Thoracic aorta (tissue), 2 donors: ENCODE measurements around the gene BICD1. TPM values are rescaled to one million over a fixed set of nuclear protein-coding genes. Genes with fewer than 3 reads are reported as not detected.

Source experiments
- ATAC-seq: fragments of 150-250 bp; one replicate; pipeline ENCODE4 v1.8.0; 2017; ENCODE audit warnings: low read depth; ENCODE audit not compliant: insufficient number of reproducible peaks, low FRiP score
- DNase-seq: peaks from one replicate; pipeline ENCODE4 v3.0.0-alpha.2; 2020; ENCODE audit warnings: low spot score
- H3K27ac ChIP-seq, 2 donors: fragments of 200-600 bp; sonication (generic); 1 replicate in 1 of 2; 2 replicates in 1 of 2; pipeline ENCODE4 v1.5.1; 2016; ENCODE audit warnings: mild to moderate bottlenecking in 2 of 2, moderate library complexity in 2 of 2
- H3K27me3 ChIP-seq: fragments of 200-600 bp; sonication (generic); replicated peaks from 2 replicates; pipeline ENCODE4 v1.6.0; 2016; ENCODE audit warnings: mild to moderate bottlenecking; ENCODE audit not compliant: insufficient read depth
- H3K36me3 ChIP-seq: fragments of 200-600 bp; sonication (generic); one replicate; pipeline ENCODE4 v1.5.1; 2016
- H3K4me1 ChIP-seq, 2 donors: fragments of 200-600 bp; sonication (generic); 1 replicate in 1 of 2; 2 replicates in 1 of 2; pipeline versions ENCODE4 v1.5.1 to v1.6.0; 2016; ENCODE audit warnings: low read depth in 2 of 2, mild to moderate bottlenecking in 1 of 2; ENCODE audit not compliant: control insufficient read depth in 1 of 2
- H3K4me3 ChIP-seq: fragments of 200-600 bp; sonication (generic); 2 replicates; pipeline ENCODE4 v1.5.1; 2016; ENCODE audit warnings: mild to moderate bottlenecking
- H3K9me3 ChIP-seq: fragments of 200-600 bp; sonication (generic); 2 replicates; pipeline ENCODE4 v1.5.1; 2016
- CTCF ChIP-seq: fragments of 200-600 bp; sonication (generic); IDR thresholded peaks from one replicate; pipeline ENCODE4 v1.5.1; 2019; ENCODE audit warnings: antibody characterized with exemption
- total RNA-seq, 2 donors: library from RNA; depleted of rRNA; stranded (reverse); fragments of >200 nt; gene quantifications; one replicate each; pipeline versions ENCODE4 v1.1.0 to v1.2.3, GENCODE V29; 2016

The BICD1 gene
- total RNA-seq, 2 donors from 2014 or later, result 18.7 to 44.7 TPM

- Histone ChIP-seq H3K27me3 (no peaks in the 10 kb centered on the region), H3K36me3 (no peaks in the 10 kb centered on the region), H3K4me1 (no peaks in the 10 kb centered on the region), H3K4me3 (no peak overlapping the region), H3K9me3 (no peaks in the 10 kb centered on the region), H3K27ac (no peak overlapping the region)
- ATAC-seq, result no peak
- TF ChIP-seq CTCF, result no peak
- DNase-seq, result no peak
Observed at GRCh38 chr12:32252199-32253073, 145.8 kb downstream of the BICD1 start.

DNA sequence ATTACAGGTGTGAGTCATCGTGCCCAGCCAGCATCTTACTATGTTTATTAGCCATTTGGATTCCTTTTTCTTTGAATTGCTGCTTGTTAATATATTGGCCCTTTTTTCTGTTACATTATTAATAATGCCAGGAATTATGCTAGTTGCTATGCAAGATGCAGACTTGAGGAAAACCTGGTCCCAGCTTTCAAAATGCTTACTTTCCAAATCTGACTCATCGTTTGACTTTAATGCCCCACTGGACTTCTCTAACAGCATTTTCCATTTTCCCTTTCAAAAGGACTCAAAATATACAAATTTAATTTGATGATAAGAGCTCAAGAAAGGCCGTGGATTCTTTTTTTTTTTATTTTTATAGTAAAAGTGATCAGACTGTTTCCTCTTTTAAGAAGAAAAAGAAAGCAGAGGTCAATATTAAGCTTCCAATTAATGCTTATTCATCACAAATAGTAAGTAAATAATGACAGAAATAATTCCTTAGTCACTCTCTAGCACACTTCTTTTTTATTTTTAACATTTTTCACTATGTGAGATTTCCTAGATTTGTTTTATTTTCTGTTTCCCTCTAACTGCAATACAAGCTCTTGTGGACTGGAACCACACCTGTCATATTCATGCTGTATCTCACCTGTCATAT is 146.6 kb downstream of the BICD1 start:
- no peaks in the 10 kb centered on the region for H3K4me1 ChIP-seq
- ATAC-seq, result no peak

DNA sequence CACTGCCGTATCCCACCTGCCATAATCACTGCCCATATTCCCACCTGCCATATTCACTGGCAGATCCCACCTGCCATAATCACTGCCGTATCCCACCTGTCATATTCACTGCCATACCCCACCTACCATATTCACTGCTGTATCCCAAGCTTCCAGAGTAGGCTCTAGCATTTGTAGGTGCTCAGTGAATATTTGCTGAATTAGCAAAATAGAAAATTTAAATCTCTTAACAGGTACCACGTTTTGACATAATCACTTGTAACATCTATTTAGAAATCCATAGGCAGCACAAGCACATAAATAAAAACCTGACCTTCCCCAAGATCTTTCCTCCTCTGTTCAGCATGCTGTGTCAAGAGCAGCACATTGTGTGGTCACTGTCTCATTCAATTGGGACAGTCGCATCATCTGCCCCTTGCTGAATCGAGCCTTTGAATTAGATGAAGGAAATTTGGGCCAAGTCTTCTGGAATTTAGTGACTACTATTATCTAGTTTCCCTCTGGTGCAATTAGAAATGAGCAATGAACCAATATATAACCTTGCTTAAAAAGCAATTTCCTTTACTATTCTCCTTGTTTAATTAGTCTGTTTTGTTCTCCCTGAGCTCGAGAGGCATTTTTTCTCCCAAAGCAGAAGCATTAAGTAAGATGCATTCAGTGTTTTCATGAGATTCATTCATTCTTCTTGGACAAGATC is 147.8 kb downstream of the BICD1 start:
- H3K27ac ChIP-seq, result no peak overlapping the region
- no peaks in the 10 kb centered on the region for H3K4me1 ChIP-seq
- H3K27me3 ChIP-seq, result no peaks in the 10 kb centered on the region
- no peak for ATAC-seq
- DNase-seq, result no peak
- H3K36me3 ChIP-seq, result no peaks in the 10 kb centered on the region
- no peak overlapping the region for H3K4me3 ChIP-seq
- H3K9me3 ChIP-seq, result no peaks in the 10 kb centered on the region
- no peak for TF ChIP-seq CTCF

More for the DNA sequence above, 146.6 kb downstream of the BICD1 start:
- no peak for DNase-seq
- no peak for TF ChIP-seq CTCF
- Histone ChIP-seq H3K9me3 (no peaks in the 10 kb centered on the region), H3K36me3 (no peaks in the 10 kb centered on the region), H3K4me3 (no peak overlapping the region), H3K27ac (no peak overlapping the region), H3K27me3 (no peaks in the 10 kb centered on the region)

DNA sequence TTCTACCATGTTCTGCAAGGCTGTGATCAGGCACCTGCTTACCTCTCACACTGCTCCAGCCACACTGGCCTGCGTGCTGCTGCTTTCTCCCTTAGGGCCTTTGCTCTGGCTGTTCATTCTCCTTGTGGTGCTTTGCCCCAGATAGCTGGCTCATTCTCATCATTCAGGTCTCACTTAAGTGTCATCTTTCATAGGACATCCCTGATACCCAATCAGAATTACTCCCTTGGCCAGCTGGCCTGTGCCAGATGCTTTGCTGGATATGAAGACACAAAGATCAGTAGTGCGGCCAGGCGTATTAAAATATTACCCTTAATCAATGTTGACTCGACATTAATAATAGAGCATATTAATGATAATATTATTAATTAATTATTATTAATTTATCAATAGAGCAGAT is 148.9 kb downstream of the BICD1 start:
- H3K4me1 ChIP-seq, result no peaks in the 10 kb centered on the region
- H3K36me3 ChIP-seq, result no peaks in the 10 kb centered on the region
- no peak for DNase-seq
- no peak for TF ChIP-seq CTCF
- H3K27me3 ChIP-seq, result no peaks in the 10 kb centered on the region
- no peaks in the 10 kb centered on the region for H3K9me3 ChIP-seq
- no peak overlapping the region for H3K4me3 ChIP-seq
- H3K27ac ChIP-seq, result no peak overlapping the region
- no peak for ATAC-seq
